Activated naive CD4-positive, alpha-beta T cell treated with anti-CD3 and anti-CD28 coated beads, Interleukin-2, amount 50 U/mL, for 24 hours (primary cell): ENCODE data around the gene SCAMP5.
A peak's percentile ranks its signal among the peaks of the same experiment; 100 is the strongest.

Source experiments
- H3K27ac Mint-ChIP-seq: one replicate; pipeline ENCODE4 v1.8.0; 2021; ENCODE audit warnings: mild to moderate bottlenecking, mixed read lengths
- H3K27me3 Mint-ChIP-seq: one replicate; pipeline ENCODE4 v1.8.0; 2021; ENCODE audit warnings: mixed read lengths
- H3K36me3 Mint-ChIP-seq: one replicate; pipeline ENCODE4 v1.8.0; 2021; ENCODE audit warnings: mixed read lengths
- H3K4me1 Mint-ChIP-seq: one replicate; pipeline ENCODE4 v1.8.0; 2021; ENCODE audit warnings: mixed read lengths
- H3K4me3 Mint-ChIP-seq: one replicate; pipeline ENCODE4 v1.8.0; 2021; ENCODE audit warnings: mild to moderate bottlenecking, mixed read lengths
- H3K9me3 Mint-ChIP-seq: one replicate; pipeline ENCODE4 v1.8.0; 2021; ENCODE audit warnings: mixed read lengths

SCAMP5 gene, protein sequence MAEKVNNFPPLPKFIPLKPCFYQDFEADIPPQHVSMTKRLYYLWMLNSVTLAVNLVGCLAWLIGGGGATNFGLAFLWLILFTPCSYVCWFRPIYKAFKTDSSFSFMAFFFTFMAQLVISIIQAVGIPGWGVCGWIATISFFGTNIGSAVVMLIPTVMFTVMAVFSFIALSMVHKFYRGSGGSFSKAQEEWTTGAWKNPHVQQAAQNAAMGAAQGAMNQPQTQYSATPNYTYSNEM

DNA sequence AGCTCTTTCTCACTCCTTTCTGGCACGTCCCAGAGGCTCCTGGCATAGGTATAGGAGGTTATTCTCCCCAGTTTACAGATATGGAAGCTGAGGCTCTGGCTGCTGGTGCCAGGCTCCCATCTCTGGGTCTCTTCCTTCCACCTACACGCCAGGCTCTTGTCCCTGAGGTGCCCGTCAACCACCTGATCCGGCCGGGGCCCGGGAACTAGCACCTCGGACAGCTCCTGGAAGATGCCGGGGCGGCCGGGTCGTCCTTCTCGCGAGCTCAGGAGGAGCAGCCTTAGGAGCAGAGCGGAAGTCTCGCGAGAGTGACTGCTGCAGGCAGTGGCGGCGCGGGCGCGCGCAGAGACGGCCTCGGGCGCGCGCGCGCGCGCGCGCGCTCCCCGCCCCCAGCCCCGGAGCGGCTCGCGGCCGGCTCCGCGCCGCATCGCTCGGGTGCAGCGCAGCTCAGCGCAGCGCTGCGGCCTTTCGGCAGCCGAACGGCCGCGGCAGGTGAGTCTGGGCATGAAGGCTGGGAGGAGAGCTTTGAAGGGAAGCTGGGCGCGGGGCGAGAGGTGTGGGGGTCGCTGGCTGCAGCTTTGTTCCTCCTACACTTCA, at the start of gene SCAMP5:
TSS of gene SCAMP5 (plus strand) at position 382 of the 597 bp plus-strand sequence. CDS start 16,277 bp downstream, outside the sequence.
- Mint-ChIP-seq H3K27me3 (peaks cover 4% of the 10 kb centered on the region), H3K4me1 (peaks cover 16% of the 10 kb centered on the region), H3K27ac (peak within 1 kb of the TSS; percentile 79), H3K9me3 (no peaks in the 10 kb centered on the region), H3K36me3 (no peaks in the 10 kb centered on the region), H3K4me3 (peak within 1 kb of the TSS; percentile 93)

DNA sequence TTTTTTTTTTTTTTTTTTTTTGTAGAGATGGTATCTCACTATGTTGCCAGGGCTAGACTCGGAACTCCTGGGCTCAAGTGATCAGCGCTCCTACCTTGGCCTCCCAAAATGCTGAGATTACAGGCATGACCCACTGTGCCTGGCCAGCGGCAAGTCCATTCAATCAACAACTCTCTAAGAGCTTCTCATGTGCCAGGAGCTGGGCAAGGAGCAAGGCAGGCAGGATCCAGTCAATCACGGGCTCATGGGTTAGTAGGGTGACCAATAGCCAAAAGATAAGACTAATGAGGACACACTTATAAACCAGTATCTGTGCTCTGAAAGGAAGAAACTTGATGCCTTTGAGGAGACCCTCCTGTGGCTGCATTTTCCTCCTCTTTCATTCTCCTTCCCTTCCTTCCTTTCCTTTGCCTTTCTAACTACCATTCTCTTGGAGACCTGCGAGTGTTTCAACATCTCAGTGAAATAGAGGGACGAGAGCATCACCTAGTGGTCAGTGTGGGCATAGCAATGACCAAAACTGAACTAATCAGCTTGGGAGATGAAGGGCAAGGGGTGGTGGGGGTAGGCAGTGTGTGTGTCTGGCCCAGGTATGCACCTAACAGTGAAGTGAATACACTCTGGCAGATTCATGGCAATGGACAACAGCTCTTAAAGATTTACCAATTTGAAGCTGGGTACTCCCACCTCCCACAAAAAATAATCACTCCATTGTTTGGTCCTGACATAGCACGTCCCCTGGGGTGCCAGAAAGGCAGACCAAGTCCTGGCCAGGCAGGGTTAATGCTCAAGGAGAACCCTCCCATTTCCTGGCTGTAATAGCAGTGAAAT, 45.1 kb upstream of the SCAMP5 start:
- H3K36me3 Mint-ChIP-seq, result no peaks in the 10 kb centered on the region
- H3K9me3 Mint-ChIP-seq, result no peaks in the 10 kb centered on the region
- H3K27me3 Mint-ChIP-seq, result no peaks in the 10 kb centered on the region
- peaks cover 11% of the 10 kb centered on the region for H3K4me1 Mint-ChIP-seq
- no peak overlapping the region for H3K27ac Mint-ChIP-seq
- H3K4me3 Mint-ChIP-seq, result no peak overlapping the region

- Mint-ChIP-seq H3K4me3 (no peak overlapping the region), H3K9me3 (no peaks in the 10 kb centered on the region), H3K27ac (no peak overlapping the region), H3K27me3 (no peaks in the 10 kb centered on the region), H3K4me1 (peaks cover 17% of the 10 kb centered on the region), H3K36me3 (no peaks in the 10 kb centered on the region)
These were observed 44.4 kb upstream of the SCAMP5 start for GRCh38 chr15:74951006-74951405.

GRCh38 chr15:74954515-74954914, 40.8 kb upstream of the SCAMP5 start:
- Mint-ChIP-seq H3K4me3 (peak overlapping the region; percentile 77), H3K36me3 (no peaks in the 10 kb centered on the region), H3K9me3 (no peaks in the 10 kb centered on the region), H3K27me3 (peaks cover 10% of the 10 kb centered on the region), H3K4me1 (peaks cover 32% of the 10 kb centered on the region), H3K27ac (no peak overlapping the region)

- peaks cover 34% of the 10 kb centered on the region for H3K4me1 Mint-ChIP-seq
- no peaks in the 10 kb centered on the region for H3K9me3 Mint-ChIP-seq
- H3K4me3 Mint-ChIP-seq, result peak overlapping the region; percentile 77
- no peaks in the 10 kb centered on the region for H3K36me3 Mint-ChIP-seq
- H3K27me3 Mint-ChIP-seq, result peaks cover 11% of the 10 kb centered on the region
- no peak overlapping the region for H3K27ac Mint-ChIP-seq
These were observed 40.3 kb upstream of the SCAMP5 start for GRCh38 chr15:74955017-74955416.

DNA sequence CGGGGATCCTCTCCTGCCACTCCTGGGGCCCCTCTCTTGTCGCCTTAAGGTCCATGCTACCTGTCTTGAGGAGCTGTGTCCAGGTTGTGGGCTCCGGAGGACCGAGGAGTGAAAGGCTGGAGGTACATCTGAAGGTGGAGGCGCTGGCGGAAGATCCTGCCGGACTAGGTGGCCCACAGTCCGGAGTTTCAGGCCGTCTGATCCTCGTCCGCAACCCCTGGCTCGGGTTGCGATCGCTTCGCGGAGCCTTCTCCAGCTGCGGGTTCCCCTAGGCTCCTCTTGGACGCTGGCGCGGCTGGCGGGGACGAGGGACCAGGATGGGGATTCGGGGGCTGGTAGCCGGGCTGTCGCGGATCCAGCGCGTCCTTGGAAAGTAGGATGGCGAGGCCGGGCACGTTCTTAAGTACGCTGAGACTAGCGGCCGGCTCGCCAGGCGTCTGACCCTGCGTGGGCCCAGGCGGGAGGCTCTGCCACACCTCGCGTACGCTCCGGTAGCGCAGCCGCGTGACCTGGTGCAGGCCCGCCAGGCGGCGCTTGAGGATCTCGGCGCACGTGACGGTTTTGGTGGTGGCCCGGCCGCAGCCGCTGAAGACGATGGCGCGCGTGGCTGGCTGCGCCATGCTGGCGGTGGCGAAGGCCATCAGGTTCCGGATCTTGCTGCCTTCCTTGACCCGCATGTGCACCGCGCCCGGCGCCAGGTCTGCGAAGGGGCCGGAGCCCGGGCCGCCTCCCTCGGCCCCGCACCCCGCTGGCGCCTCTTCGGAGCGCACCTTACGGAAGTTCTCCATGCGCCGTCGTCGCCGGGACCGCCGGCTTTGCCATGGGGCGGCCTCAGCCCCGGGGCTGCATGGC, 39.3 kb upstream of the SCAMP5 start:
- peak overlapping the region; percentile 77 for H3K4me3 Mint-ChIP-seq
- peaks cover 11% of the 10 kb centered on the region for H3K27me3 Mint-ChIP-seq
- peaks cover 37% of the 10 kb centered on the region for H3K4me1 Mint-ChIP-seq
- H3K9me3 Mint-ChIP-seq, result no peaks in the 10 kb centered on the region
- no peaks in the 10 kb centered on the region for H3K36me3 Mint-ChIP-seq
- H3K27ac Mint-ChIP-seq, result no peak overlapping the region

DNA sequence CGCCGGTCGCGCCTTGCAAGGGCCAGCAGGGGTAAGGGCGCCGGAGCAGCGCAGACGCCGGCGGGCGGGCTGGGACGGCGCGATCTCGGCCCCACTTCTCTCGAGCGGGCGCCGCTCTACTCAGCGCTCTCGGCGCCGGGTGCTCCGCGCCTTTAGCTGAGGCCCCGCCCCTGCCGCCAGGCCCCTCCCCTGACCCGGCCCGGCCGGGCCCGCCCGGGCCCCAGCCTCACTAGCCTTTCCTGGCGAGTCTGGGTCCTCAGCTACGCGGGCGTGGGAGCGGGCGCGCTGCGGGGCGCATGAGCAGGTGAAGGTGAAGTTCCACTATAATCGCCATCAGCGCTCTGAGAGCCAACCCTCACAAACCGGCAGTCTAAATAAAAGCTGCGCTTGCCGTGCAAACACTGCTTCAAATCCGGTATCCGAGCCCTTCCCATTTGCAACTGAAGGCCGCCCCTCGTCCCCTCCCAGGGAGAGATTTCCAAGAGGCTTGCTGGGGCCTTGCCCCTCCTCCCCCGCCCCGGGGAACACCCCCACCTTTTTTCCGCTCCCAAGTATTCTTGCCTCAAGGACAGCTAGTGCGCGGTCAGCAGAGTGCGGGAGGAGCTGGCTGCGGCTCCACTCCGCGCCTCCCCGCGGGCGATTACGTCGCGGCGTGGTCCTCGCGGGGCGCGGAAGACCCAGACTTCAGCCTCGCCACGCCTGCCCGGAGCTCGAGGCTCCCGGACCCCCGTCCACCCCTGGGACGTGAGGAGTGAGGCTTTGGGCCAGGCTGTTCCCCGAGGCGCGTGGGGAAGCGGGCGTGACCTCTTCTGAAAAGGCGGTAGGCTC, 38.5 kb upstream of the SCAMP5 start, which contains the start of gene RPP25:
TSS of gene RPP25 (minus strand) at position 125 of the 828 bp plus-strand sequence. CDS start 189 bp downstream, outside the sequence.
- no peaks in the 10 kb centered on the region for H3K36me3 Mint-ChIP-seq
- peaks cover 43% of the 10 kb centered on the region for H3K4me1 Mint-ChIP-seq
- H3K27me3 Mint-ChIP-seq, result peaks cover 11% of the 10 kb centered on the region
- no peak within 1 kb of the TSS for H3K27ac Mint-ChIP-seq
- H3K4me3 Mint-ChIP-seq, result peak within 1 kb of the TSS; percentile 77
- H3K9me3 Mint-ChIP-seq, result no peaks in the 10 kb centered on the region

DNA sequence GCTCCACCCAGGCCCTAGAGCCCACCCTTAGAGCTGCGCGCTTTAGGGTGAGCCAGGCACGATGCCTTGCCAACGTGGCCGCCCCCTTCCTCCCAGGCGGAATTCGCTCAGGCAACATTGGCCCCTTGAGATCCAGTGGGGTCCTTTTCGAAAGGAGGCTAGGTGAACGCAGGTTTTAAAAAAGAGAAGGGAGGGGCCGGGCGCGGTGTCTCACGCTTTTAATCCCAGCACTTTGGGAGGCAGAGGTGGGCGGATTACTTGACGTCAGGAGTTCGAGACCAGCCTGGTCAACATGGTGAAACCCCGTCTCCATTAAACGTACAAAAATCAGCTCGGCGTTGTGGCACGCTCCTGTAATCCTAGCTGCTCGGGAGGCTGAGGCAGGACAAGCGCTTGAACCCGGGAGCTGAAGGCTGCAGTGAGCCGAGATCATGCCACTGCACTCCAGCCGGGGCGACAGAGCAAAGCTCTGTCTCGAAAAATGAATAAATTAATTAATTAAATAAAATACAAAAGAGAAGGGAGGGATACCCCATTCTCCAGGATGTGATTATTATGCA, 37.8 kb upstream of the SCAMP5 start:
- peaks cover 43% of the 10 kb centered on the region for H3K4me1 Mint-ChIP-seq
- peak overlapping the region; percentile 71 for H3K4me3 Mint-ChIP-seq
- H3K27me3 Mint-ChIP-seq, result peaks cover 11% of the 10 kb centered on the region

DNA sequence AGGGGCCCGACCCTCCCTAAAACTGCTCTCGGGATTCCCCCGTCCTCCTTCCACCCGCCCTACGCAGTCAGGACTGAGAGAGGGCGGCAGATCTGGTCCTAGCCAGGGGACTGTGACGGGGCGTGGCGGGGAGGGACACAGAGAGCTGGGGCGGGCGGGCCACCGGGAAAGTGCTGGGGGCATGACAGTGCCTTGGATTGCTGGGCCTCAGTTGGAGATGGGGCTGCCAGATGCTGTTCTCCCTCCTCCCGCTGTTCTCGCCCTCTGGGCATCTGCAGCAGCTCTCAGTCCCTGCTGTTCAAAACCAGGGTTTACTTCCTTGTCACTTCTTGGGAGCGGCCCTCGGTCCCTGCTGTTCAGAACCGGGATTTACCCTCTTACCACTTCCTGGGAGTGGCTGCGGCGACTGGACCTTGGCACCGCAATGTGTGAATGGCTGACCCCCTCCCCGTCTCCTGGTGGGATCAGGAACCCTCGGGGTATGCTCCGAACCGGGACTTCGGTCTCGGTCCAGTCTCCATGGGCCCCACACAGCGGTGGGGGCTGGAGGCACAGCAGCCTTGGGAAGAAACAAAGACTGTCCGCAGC, 36.9 kb upstream of the SCAMP5 start:
- H3K27ac Mint-ChIP-seq, result no peak overlapping the region
- H3K9me3 Mint-ChIP-seq, result no peaks in the 10 kb centered on the region
- H3K36me3 Mint-ChIP-seq, result no peaks in the 10 kb centered on the region
- peaks cover 11% of the 10 kb centered on the region for H3K27me3 Mint-ChIP-seq
- H3K4me1 Mint-ChIP-seq, result peaks cover 43% of the 10 kb centered on the region
- H3K4me3 Mint-ChIP-seq, result no peak overlapping the region

More for the DNA sequence above, 37.8 kb upstream of the SCAMP5 start:
- Mint-ChIP-seq H3K9me3 (no peaks in the 10 kb centered on the region), H3K27ac (no peak overlapping the region), H3K36me3 (no peaks in the 10 kb centered on the region)

DNA sequence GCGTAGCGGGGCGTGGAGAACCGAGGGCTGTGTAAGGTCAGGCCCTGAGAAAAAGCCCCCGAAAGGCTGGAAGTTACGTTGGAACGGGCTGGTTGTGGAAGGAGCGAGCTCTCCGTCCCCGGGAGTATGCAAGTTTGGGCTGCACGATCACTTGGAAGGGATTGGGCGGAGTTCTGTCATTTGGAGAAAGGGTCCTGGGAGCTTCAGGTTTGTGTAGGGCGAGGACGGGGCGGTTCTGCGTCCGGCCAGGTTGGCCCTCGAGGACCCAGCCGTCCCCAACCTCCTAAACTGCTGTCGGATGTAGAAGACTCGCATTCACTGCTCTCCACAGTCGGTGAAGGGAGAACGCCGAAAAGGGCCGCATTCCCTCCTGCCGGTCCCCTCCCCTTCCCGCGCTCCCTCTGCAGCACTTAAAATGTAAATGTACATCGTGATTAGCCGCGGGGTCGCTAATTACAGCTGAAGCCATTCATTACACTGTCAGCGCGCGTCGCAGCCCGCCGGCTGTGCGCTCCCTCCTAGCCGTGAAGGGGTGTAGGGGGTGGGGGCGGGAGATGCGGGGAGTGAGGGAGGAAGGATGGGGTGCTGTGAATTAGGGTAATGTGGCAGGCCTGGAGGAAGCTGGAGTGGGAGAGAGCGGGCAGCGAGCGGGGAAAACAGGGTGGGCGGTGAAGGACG, 36.3 kb upstream of the SCAMP5 start:
- Mint-ChIP-seq H3K27ac (no peak overlapping the region), H3K27me3 (peaks cover 11% of the 10 kb centered on the region), H3K36me3 (no peaks in the 10 kb centered on the region), H3K4me3 (peak overlapping the region; percentile 57), H3K4me1 (peaks cover 43% of the 10 kb centered on the region), H3K9me3 (no peaks in the 10 kb centered on the region)

- H3K4me1 Mint-ChIP-seq, result peaks cover 43% of the 10 kb centered on the region
- peaks cover 11% of the 10 kb centered on the region for H3K27me3 Mint-ChIP-seq
- no peaks in the 10 kb centered on the region for H3K36me3 Mint-ChIP-seq
- no peaks in the 10 kb centered on the region for H3K9me3 Mint-ChIP-seq
- no peak overlapping the region for H3K27ac Mint-ChIP-seq
- peak overlapping the region; percentile 55 for H3K4me3 Mint-ChIP-seq
These were observed 35.8 kb upstream of the SCAMP5 start for GRCh38 chr15:74959586-74959939.

DNA sequence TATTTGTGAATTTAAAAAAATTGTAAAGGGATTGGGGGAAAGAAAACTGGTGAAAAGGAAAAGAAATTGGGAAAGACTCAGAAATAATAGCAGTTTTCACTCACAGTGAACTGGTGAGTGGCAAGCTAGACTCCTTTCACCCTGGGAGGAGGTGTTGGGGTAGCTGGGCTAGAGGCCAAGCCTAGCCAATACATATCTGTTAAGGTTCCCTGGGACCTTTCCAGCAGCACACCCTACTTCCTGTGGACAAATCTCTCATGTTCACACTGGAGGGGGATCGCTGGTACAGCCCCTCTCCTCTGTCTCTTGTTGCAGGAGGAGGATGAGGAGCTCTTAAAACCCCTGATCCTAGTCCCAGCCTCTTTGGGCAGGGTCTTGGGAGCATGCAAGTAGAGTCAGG, 35.1 kb upstream of the SCAMP5 start:
- H3K4me3 Mint-ChIP-seq, result no peak overlapping the region
- peaks cover 36% of the 10 kb centered on the region for H3K4me1 Mint-ChIP-seq
- no peaks in the 10 kb centered on the region for H3K36me3 Mint-ChIP-seq
- H3K27ac Mint-ChIP-seq, result peak overlapping the region; percentile 41
- H3K9me3 Mint-ChIP-seq, result no peaks in the 10 kb centered on the region
- peaks cover 11% of the 10 kb centered on the region for H3K27me3 Mint-ChIP-seq

GRCh38 chr15:74960995-74961588, 34.3 kb upstream of the SCAMP5 start:
- peaks cover 11% of the 10 kb centered on the region for H3K27me3 Mint-ChIP-seq
- H3K36me3 Mint-ChIP-seq, result no peaks in the 10 kb centered on the region
- H3K4me3 Mint-ChIP-seq, result no peak overlapping the region
- peaks cover 30% of the 10 kb centered on the region for H3K4me1 Mint-ChIP-seq
- peak overlapping the region; percentile 74 for H3K27ac Mint-ChIP-seq
- H3K9me3 Mint-ChIP-seq, result no peaks in the 10 kb centered on the region
